GM20000 (cell line): ENCODE results near the gene MAZ.

Experiments used
- DNase-seq: peaks from one replicate; pipeline ENCODE4 v3.0.0; 2012; ENCODE audit warnings: low spot score
- TF ChIP-seq, protein P1 (sequence below): IDR thresholded peaks from 2 replicates; pipeline ENCODE4 v1.5.1; 2012; ENCODE audit warnings: mild to moderate bottlenecking, control low read depth; ENCODE audit errors: extremely low read depth, missing control alignments

Gene MAZ

DNA sequence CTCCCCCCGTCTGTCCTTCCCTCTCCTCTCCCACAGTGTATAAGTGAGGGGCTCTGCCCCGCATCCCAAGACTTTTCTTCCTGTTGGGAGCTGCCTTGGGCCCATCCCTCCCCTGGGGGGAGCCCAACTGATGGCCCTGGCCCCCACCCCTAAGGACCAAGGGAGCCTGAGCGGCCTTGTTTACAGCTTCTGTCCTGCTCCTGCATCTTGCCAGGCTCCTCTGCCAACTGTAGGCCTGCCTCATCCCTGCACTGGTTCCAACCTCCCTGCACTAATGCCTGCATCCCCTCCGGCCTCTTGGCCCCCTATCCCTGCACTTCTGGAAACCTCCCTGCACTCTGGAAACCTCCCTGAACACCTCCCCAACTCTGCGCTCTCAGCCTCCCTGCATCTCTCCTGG, 8.3 kb downstream of the MAZ start:
- TF ChIP-seq, protein P1, sequence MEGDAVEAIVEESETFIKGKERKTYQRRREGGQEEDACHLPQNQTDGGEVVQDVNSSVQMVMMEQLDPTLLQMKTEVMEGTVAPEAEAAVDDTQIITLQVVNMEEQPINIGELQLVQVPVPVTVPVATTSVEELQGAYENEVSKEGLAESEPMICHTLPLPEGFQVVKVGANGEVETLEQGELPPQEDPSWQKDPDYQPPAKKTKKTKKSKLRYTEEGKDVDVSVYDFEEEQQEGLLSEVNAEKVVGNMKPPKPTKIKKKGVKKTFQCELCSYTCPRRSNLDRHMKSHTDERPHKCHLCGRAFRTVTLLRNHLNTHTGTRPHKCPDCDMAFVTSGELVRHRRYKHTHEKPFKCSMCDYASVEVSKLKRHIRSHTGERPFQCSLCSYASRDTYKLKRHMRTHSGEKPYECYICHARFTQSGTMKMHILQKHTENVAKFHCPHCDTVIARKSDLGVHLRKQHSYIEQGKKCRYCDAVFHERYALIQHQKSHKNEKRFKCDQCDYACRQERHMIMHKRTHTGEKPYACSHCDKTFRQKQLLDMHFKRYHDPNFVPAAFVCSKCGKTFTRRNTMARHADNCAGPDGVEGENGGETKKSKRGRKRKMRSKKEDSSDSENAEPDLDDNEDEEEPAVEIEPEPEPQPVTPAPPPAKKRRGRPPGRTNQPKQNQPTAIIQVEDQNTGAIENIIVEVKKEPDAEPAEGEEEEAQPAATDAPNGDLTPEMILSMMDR, result no peak
- no peak for DNase-seq

DNA sequence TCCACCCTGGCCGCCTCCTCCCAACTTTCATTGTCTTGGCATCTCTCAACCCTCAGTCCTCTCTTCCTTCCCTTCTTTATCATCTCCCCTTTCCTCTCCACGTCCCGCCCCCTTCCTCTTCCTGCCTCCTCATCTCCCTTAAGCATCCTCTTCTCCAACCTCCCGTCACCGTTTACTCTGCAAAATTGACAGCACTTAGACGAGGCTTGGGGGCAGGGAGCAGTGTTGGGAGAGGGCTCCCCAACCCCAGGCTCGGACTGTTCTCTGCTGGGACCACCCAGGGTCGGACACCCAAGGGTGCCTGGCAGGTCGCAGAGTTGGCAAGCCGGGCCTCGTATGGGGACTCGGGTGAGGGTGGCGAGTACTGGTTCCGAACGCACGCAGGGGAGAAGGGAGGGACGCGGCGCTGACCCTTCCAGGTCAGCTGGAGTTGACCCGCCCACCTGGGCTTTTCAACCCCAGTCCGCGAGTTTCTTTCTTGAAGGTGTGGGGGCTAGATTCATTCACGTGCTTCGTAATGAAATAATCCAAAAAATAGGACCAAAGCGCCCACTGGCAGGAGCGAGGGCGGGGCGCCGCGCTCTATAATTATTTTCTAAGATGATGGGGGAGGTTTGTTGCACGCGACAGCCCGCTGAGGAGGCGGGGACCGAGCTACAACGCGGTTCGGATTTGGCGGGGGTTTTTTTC, 8.8 kb downstream of the MAZ start:
- no peak for DNase-seq
- TF ChIP-seq, protein P1, result no peak

DNA sequence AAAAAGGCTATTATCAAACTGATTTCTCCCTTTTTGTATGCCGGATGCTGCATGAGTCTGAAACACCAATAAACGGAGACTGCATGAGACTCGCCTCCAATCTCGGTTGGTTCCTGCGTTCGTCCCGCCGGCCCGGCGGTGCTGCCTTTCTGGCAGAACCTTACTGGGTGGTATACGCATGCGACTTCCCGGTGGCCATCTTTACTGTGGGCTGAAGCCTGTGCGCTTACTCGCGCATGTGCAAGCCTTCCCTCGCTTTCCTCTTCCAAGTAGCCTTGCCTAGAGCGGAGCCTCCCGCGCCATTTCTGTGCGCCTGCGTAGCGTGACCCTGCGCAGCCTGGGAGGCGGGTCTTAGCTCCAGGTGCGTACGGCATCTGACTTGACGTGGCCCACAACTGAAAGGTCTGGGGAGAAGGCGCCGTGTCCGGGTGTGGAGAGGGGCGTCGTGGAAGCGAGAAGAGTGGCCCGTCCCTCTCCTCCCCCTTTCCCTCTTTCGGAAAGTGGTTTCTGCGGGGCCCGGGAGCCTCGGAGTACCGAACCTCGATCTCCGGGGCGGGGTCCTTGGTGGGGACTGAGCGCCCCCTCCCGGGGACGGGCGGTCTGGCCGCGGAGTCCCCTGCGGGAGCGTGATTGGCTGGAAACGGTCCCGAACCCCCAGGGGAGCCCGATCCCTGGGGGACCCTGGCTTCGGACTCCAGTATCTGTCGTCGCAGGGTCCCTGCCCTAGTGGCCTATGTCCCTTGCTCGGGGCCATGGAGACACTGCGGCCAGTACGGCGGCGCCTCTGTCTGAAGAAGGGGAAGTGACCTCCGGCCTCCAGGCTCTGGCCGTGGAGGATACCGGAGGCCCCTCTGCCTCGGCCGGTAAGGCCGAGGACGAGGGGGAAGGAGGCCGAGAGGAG, 9.7 kb downstream of the MAZ start, which contains the start of gene PAGR1:
PAGR1 (plus strand) TSS at position 360 of the 901 bp plus-strand sequence; CDS start at position 734, 374 bp downstream.
- TF ChIP-seq, protein P1, result peak; percentile 80
- DNase-seq, result peak; percentile 94

DNA sequence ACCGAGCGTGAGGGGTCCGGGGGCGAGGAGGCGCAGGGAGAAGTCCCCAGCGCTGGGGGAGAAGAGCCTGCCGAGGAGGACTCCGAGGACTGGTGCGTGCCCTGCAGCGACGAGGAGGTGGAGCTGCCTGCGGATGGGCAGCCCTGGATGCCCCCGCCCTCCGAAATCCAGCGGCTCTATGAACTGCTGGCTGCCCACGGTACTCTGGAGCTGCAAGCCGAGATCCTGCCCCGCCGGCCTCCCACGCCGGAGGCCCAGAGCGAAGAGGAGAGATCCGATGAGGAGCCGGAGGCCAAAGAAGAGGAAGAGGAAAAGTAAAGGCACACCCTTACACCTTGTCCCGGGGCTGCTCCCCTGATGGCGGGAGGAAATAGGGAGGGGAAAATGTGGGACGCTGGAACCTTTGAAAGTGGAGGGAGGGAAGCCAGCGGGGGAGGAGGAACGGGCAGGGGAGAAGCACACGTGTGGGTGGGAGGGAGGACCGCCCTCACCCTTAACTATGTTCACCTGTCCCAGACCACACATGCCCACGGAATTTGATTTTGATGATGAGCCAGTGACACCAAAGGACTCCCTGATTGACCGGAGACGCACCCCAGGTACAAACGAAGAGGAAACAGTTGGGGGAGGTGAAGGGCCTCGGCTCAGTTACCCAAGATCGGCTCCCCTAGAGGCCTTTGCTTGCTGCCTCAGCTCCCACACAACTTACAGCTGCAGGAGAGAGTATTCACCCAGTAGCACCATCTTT, 10.5 kb downstream of the MAZ start:
- DNase-seq, result peak; percentile 55
- TF ChIP-seq, protein P1, result no peak

DNA sequence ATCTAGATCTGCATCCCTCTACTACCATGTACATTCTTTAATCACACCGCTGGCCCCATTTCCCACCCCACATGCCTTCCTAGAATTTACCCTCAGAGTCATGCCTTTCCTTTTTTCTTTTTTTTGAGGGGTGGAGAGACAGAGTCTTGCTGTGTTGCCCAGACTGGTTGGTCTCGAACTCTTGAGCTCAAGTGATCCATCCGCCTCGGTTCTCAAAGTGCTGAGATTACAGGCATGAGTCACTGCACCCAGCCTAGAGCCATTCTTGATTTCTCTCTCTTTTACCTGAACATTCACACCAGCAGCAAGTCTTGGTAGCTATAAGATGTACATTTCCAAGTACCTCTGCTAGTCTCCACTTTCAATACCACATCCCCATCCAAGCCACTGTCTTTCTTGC, 11.8 kb downstream of the MAZ start:
- DNase-seq, result no peak
- TF ChIP-seq, protein P1, result no peak

DNA sequence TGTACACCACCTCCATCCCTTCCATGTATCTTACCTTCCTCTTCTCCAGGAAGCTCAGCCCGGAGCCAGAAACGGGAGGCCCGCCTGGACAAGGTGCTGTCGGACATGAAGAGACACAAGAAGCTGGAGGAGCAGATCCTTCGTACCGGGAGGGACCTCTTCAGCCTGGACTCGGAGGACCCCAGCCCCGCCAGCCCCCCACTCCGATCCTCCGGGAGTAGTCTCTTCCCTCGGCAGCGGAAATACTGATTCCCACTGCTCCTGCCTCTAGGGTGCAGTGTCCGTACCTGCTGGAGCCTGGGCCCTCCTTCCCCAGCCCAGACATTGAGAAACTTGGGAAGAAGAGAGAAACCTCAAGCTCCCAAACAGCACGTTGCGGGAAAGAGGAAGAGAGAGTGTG, 13.2 kb downstream of the MAZ start:
- DNase-seq, result no peak
- TF ChIP-seq, protein P1, result no peak
